Erythroblast (primary cell): Measurements from ENCODE around the gene ITPKB.
A peak's percentile ranks its signal among the peaks of the same experiment; 100 is the strongest.

Experiments
- DNase-seq, 2 experiments: peaks; one replicate each; lab custom pipeline; 2025; lab: John Stamatoyannopoulos, UW
- GATA1 ChIP-seq: IDR thresholded peaks from 2 replicates; pipeline ENCODE4 v1.6.1; 2011; ENCODE audit warnings: low read depth, mild to moderate bottlenecking, control low read depth, low read length, moderate library complexity
- POLR2A ChIP-seq: IDR thresholded peaks from 2 replicates; pipeline ENCODE4 v1.6.1; 2011; ENCODE audit warnings: mild to moderate bottlenecking, low read length

Gene ITPKB

DNA sequence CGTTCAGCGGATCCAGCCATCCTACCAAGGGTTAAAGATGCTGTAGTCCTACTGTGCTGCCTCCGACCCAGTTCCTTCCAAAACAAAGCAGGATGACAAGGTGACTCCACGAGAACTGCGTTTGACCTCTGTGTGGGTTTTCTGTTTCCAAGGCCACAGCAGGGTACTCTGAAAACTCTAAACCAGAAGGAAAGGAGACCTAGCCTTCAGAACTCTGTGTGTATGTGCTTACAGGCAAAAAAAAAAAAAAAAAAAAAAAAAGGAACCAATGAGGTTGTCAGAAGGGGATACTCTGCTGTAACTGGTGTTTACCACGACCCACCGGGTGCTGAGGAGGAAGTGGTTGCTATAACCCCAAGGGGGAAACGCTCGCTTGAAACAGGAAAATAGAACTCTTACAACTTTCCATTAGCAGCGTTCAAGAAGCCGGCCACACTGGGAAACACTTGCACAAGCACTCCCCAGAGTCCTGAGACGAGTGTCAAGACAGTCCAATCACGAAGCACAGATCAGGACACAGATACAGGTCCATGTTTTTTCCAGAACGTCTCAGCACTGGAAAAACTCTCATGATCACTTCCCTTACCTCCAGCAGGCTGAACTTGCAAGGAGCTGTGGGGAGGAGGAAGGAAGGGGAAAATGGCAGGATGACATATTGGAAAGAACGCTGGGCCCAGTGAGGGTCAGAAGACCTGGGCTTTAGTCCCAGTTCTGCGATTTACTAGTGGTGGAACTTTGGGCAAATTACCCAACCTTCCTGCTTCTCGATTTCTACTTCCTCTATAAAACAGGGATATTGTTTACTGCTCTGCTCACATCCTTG is 64.0 kb downstream of the ITPKB start:
- DNase-seq = no peak
- TF ChIP-seq POLR2A (no peak), GATA1 (no peak)

GRCh38 chr1:226672339-226672762 is 66.7 kb downstream of the ITPKB start:
- no peak for TF ChIP-seq GATA1
- TF ChIP-seq POLR2A = no peak
- DNase-seq = no peak

- DNase-seq = no peak
- no peak for TF ChIP-seq POLR2A
- TF ChIP-seq GATA1 = no peak
Observed at GRCh38 chr1:226671277-226671676, 67.8 kb downstream of the ITPKB start.

- no peak for DNase-seq
- TF ChIP-seq GATA1 = no peak
- TF ChIP-seq POLR2A = no peak
Observed at GRCh38 chr1:226670073-226670472, 69.0 kb downstream of the ITPKB start.

GRCh38 chr1:226668173-226668560 is 70.9 kb downstream of the ITPKB start:
- no peak for DNase-seq
- no peak for TF ChIP-seq GATA1
- TF ChIP-seq POLR2A = no peak

GRCh38 chr1:226666692-226667091 is 72.4 kb downstream of the ITPKB start:
- TF ChIP-seq GATA1 = no peak
- TF ChIP-seq POLR2A = no peak
- no peak for DNase-seq

DNA sequence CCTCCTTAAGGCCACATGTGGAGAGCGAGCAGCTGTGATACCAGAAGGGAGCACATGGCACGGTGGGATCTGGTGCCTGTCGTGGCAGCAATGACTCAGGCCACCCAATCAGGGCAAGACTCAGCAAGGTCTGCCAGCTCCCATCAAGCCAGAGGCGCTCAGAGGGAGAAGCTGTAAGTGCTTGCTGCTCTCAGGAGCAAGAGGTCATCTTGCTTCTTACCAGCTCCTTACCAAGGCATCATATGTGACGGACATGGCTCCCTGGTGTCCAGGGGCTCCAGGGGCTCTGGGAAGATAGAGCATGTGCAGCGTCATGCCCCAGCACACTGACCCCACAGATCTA is 72.9 kb downstream of the ITPKB start:
- TF ChIP-seq POLR2A (no peak), GATA1 (no peak)
- no peak for DNase-seq

GRCh38 chr1:226665505-226666163 is 73.4 kb downstream of the ITPKB start:
- TF ChIP-seq POLR2A (no peak), GATA1 (no peak)
- DNase-seq = no peak

GRCh38 chr1:226664413-226665101 is 74.5 kb downstream of the ITPKB start:
- no peak for TF ChIP-seq GATA1
- no peak for TF ChIP-seq POLR2A
- DNase-seq = no peak

- TF ChIP-seq GATA1 (no peak), POLR2A (no peak)
Observed at GRCh38 chr1:226663327-226663704, 75.8 kb downstream of the ITPKB start.

GRCh38 chr1:226662642-226663326 is 76.3 kb downstream of the ITPKB start:
- peak in 1 of 2 experiments; percentile 40 for DNase-seq
- TF ChIP-seq GATA1 (no peak), POLR2A (no peak)

More at GRCh38 chr1:226663327-226663704, 75.8 kb downstream of the ITPKB start:
- no peak for DNase-seq

GRCh38 chr1:226661965-226662364 is 77.1 kb downstream of the ITPKB start:
- TF ChIP-seq GATA1 = no peak
- no peak for TF ChIP-seq POLR2A
- no peak for DNase-seq

GRCh38 chr1:226661271-226661670 is 77.8 kb downstream of the ITPKB start:
- no peak for TF ChIP-seq GATA1
- no peak for TF ChIP-seq POLR2A
- DNase-seq = no peak

GRCh38 chr1:226660410-226661182 is 78.5 kb downstream of the ITPKB start:
- no peak for TF ChIP-seq GATA1
- TF ChIP-seq POLR2A = no peak
- DNase-seq = no peak
